Gastrocnemius medialis (tissue), 4 donors: Measurements from ENCODE around the gene SMO.

Experiments used
- POLR2A ChIP-seq, 2 donors: fragments of 450-650 bp; IDR thresholded peaks; one replicate each; pipeline ENCODE4 v1.6.1; 2017; ENCODE audit warnings: antibody characterized with exemption in 2 of 2, mild to moderate bottlenecking in 2 of 2, moderate library complexity in 2 of 2
- TF ChIP-seq, protein P1 (sequence below), 5 experiments: fragments of 450-650 bp in 3 of 5; fragments of 200-600 bp in 2 of 5; sonication (generic) in 2 of 5; IDR thresholded peaks in 4 of 5; conservative IDR thresholded peaks in 1 of 5; 1 replicate in 4 of 5; 2 replicates in 1 of 5; pipeline ENCODE4 v1.5.1; 2016 to 2019; ENCODE audit warnings: antibody characterized with exemption in 5 of 5, mild to moderate bottlenecking in 3 of 5, moderate library complexity in 3 of 5

DNA sequence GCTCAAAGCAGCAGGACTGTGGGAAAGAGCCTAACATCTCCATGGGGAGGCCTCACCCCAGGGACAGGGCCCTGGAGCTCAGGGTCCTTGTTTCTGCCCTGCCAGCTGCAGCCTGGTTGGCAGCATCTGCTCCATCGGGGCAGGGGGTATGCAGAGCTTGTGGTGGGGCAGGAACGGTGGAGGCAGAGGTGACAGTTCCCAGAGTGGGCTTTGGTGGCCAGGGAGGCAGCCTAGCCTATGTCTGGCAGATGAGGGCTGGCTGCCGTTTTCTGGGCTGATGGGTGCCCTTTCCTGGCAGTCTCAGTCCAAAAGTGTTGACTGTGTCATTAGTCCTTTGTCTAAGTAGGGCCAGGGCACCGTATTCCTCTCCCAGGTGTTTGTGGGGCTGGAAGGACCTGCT is 24.2 kb downstream of the SMO start:
- no peak for TF ChIP-seq POLR2A (IDR thresholded peaks at IDR 0.05)
- TF ChIP-seq, protein P1, sequence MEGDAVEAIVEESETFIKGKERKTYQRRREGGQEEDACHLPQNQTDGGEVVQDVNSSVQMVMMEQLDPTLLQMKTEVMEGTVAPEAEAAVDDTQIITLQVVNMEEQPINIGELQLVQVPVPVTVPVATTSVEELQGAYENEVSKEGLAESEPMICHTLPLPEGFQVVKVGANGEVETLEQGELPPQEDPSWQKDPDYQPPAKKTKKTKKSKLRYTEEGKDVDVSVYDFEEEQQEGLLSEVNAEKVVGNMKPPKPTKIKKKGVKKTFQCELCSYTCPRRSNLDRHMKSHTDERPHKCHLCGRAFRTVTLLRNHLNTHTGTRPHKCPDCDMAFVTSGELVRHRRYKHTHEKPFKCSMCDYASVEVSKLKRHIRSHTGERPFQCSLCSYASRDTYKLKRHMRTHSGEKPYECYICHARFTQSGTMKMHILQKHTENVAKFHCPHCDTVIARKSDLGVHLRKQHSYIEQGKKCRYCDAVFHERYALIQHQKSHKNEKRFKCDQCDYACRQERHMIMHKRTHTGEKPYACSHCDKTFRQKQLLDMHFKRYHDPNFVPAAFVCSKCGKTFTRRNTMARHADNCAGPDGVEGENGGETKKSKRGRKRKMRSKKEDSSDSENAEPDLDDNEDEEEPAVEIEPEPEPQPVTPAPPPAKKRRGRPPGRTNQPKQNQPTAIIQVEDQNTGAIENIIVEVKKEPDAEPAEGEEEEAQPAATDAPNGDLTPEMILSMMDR (IDR thresholded peaks at IDR 0.05 in 4 of 5, conservative IDR thresholded peaks at IDR 0.05 in 1 of 5), result no peak
